Measurements from ENCODE around the gene OR2T2.

- TF ChIP-seq CTCF (IDR thresholded peaks at IDR 0.05; ENCODE audit: poor library complexity, severe bottlenecking), result no peak
- no peak for TF ChIP-seq EP300 (conservative IDR thresholded peaks at IDR 0.05; ENCODE audit: poor library complexity, severe bottlenecking)
- no peak for TF ChIP-seq POLR2AphosphoS5 (IDR thresholded peaks at IDR 0.05)
These were observed 42.7 kb upstream of the OR2T2 start, which contains the start of gene OR2T1 for GRCh38 chr1:248402748-248403147.
